DOHH2 (cell line): ENCODE results near the gene RBM20.
"Not testable (repeated sequence)": the region's sequence is repeated elsewhere in the genome, so short reads cannot be mapped to it uniquely, and the experiment has no call there.

ENCODE experiments used
- H3F3A ChIP-seq: fragments of 200-600 bp; sonication (generic), shearing (Covaris generic); 2 replicates; pipeline ENCODE4 v1.6.0; 2016; ENCODE audit warnings: antibody characterized with exemption, mild to moderate bottlenecking; ENCODE audit not compliant: control insufficient read depth, insufficient read depth
- H3K27ac ChIP-seq: fragments of 200-600 bp; sonication (generic); 2 replicates; pipeline ENCODE4 v1.5.1; 2014; ENCODE audit warnings: low read depth, mild to moderate bottlenecking, low read length, moderate library complexity
- H3K27me3 ChIP-seq: fragments of 200-600 bp; sonication (generic); 2 replicates; pipeline ENCODE4 v1.6.1; 2014; ENCODE audit warnings: mild to moderate bottlenecking, low read length, mixed read lengths; ENCODE audit not compliant: control insufficient read depth
- H3K36me3 ChIP-seq: fragments of 200-600 bp; sonication (generic); 2 replicates; pipeline ENCODE4 v1.6.1; 2014; ENCODE audit warnings: mild to moderate bottlenecking, low read length, moderate library complexity, mixed read lengths; ENCODE audit not compliant: control insufficient read depth
- H3K4me1 ChIP-seq: fragments of 200-600 bp; sonication (generic); 2 replicates; pipeline ENCODE4 v1.6.1; 2014; ENCODE audit warnings: mild to moderate bottlenecking, low read length, mixed read lengths; ENCODE audit not compliant: control insufficient read depth
- H3K4me2 ChIP-seq: fragments of 200-600 bp; sonication (generic); 2 replicates; pipeline ENCODE4 v1.6.0; 2014; ENCODE audit warnings: mild to moderate bottlenecking, low read length, moderate library complexity
- H3K4me3 ChIP-seq: fragments of 200-600 bp; sonication (generic); 2 replicates; pipeline ENCODE4 v1.5.1; 2014; ENCODE audit warnings: mild to moderate bottlenecking, low read length, mixed read lengths
- H3K79me2 ChIP-seq: fragments of 200-600 bp; sonication (generic); 2 replicates; pipeline ENCODE4 v1.6.1; 2014; ENCODE audit warnings: mild to moderate bottlenecking, low read length, mixed read lengths; ENCODE audit not compliant: control insufficient read depth
- H3K9me2 ChIP-seq: fragments of 200-600 bp; sonication (generic); replicated peaks from 2 replicates; pipeline ENCODE4 v1.6.1; 2014; ENCODE audit warnings: mild to moderate bottlenecking, low read length, mixed read lengths; ENCODE audit not compliant: control insufficient read depth
- H3K9me3 ChIP-seq: fragments of 200-600 bp; sonication (generic); 2 replicates; pipeline ENCODE4 v1.6.1; 2014; ENCODE audit warnings: antibody characterized with exemption, low read length, mixed read lengths; ENCODE audit not compliant: control insufficient read depth, insufficient read depth
- H4K20me1 ChIP-seq: fragments of 200-600 bp; sonication (generic); 2 replicates; pipeline ENCODE4 v1.6.0; 2014; ENCODE audit warnings: low read depth, mild to moderate bottlenecking, antibody characterized with exemption, low read length, moderate library complexity; ENCODE audit not compliant: control insufficient read depth, insufficient read depth
- CTCF ChIP-seq: fragments of 200-600 bp; sonication (generic); IDR thresholded peaks from one replicate; pipeline ENCODE4 v1.5.1; 2014; ENCODE audit warnings: antibody characterized with exemption, mild to moderate bottlenecking, low read depth, low read length; ENCODE audit not compliant: poor library complexity, severe bottlenecking
- EZH2phosphoT487 ChIP-seq: fragments of 200-600 bp; sonication (generic); IDR thresholded peaks from 2 replicates; pipeline ENCODE4 v1.6.1; 2017; ENCODE audit warnings: borderline replicate concordance, mild to moderate bottlenecking, antibody characterized with exemption, low read length, moderate library complexity, mixed read lengths

RBM20 gene

GRCh38 chr10:110865809-110866482 is 221.8 kb downstream of the RBM20 start:
- Histone ChIP-seq H3K36me3 (no peaks in the 10 kb centered on the region; the same call in 1 of the 2 replicates), H3K27ac (peak overlapping the region; percentile 93), H3K4me2 (peak overlapping the region; percentile 74), H4K20me1 (no peaks in the 10 kb centered on the region), H3K9me3 (no peaks in the 10 kb centered on the region), H3K79me2 (peaks cover 4% of the 10 kb centered on the region), H3K4me1 (peaks cover 99% of the 10 kb centered on the region), H3K4me3 (peak overlapping the region; percentile 52), H3K9me2 (no peaks in the 10 kb centered on the region), H3F3A (peaks cover 30% of the 10 kb centered on the region), H3K27me3 (no peaks in the 10 kb centered on the region)
- TF ChIP-seq CTCF: no peak
- TF ChIP-seq EZH2phosphoT487: no peak

DNA sequence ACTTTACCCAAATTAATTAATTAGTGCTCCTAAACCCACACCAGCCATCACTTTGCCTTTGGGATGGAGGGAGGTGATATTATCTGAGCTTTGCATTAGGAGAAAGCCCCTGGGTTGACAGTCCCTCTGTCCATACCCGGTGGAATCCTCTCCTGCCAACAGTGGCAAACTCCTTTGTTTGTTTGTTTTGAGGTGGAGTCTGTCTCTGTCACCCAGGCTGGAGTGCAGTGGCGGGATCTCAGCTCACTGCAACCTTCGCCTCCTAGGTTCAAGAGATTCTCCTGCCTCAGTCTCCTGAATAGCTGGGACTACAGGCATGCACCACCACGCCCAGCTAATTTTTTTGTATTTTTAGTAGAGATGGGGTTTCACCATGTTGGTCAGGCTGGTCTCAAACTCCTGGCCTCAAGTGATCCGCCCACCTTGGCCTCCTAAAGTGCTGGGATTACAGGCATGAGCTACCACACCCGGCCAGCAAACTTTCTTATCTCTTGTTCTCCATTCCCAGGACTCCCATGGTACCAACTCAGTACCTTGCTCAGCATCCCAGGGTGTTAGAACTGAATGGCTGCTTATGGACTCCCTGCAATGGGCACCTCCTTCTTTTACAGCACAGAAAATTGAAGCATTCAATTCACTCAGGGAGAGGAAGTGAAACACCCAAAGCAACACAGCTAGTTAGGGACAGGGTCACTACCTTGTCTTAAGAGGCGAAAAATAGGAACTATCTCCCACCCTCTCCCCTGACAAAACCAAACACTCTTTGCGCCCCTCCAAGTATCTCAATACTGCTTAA is 223.1 kb downstream of the RBM20 start:
- H3K36me3 ChIP-seq, H4K20me1 ChIP-seq, H3K9me2 ChIP-seq, H3K27me3 ChIP-seq, H3K9me3 ChIP-seq: not testable (repeated sequence)
- Histone ChIP-seq H3K79me2 (peaks cover 14% of the 10 kb centered on the region), H3K4me3 (peak overlapping the region; percentile 53), H3K4me1 (peaks cover 93% of the 10 kb centered on the region), H3K4me2 (peak overlapping the region; percentile 74), H3F3A (peaks cover 27% of the 10 kb centered on the region), H3K27ac (peak overlapping the region; percentile 93)

DNA sequence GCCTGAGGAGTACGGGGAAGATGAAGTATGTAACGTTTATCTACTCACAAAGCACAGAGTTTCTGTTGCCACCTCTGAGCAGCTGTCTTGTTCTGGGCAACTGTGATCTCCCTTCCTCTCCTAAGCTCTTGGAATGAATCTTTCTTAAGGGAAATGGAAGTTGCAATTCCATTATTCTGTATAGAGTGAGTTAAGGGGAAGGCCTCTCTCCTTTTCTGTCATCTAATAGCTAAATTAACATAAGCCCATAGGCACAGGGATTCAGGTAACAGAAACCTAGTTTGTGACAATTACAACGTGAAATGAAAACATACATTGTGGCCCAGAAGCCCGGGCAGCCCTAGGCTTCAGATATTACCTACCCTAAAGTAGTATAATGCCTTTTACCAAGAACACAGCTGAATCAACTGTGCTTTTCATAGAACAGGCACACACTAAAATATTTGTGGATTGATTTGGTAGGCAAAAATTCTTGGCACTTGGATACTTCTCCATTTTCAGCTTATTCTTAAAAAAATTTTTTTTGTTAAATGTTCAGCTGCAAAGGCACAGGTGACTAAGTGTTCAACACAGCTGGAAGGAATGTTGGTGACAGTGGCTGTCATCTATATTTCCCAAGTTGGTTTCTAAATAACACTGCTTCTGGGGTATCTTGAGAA is 223.8 kb downstream of the RBM20 start:
- no peaks in the 10 kb centered on the region for H3K9me2 ChIP-seq
- no peak for TF ChIP-seq EZH2phosphoT487
- TF ChIP-seq CTCF: no peak
- peaks cover 27% of the 10 kb centered on the region for H3F3A ChIP-seq
- peak overlapping the region; percentile 93 for H3K27ac ChIP-seq
- no peaks in the 10 kb centered on the region for H4K20me1 ChIP-seq
- H3K9me3 ChIP-seq: no peaks in the 10 kb centered on the region
- H3K27me3 ChIP-seq: no peaks in the 10 kb centered on the region
- H3K79me2 ChIP-seq: peaks cover 21% of the 10 kb centered on the region
- peak overlapping the region; percentile 74 for H3K4me2 ChIP-seq
- H3K36me3 ChIP-seq: peaks cover 2% of the 10 kb centered on the region; the same call in 1 of the 2 replicates
- H3K4me3 ChIP-seq: peak overlapping the region; percentile 53
- peaks cover 86% of the 10 kb centered on the region for H3K4me1 ChIP-seq

DNA sequence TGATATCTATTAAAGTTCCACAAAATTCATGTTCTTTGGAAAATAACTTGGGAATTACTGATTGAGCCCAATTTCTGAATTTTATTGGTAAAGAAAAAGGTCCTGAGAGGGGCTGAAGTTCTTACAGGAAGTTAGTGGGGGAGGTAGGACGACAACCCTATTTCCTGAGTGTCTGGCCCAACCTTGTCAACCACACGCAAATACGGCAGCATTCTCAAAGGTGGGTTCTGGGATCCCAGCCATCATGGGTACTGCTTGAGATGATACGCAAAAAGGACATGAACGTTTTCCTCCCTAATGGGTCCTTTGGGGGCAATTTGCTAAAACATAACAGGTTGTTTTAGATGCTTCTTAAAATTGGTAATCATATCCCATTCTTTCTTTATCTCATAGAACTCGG is 224.8 kb downstream of the RBM20 start:
- Histone ChIP-seq H3K79me2 (peaks cover 31% of the 10 kb centered on the region), H4K20me1 (no peaks in the 10 kb centered on the region), H3K9me2 (no peaks in the 10 kb centered on the region), H3K27ac (peak overlapping the region; percentile 93), H3K4me3 (peak overlapping the region; percentile 53), H3K4me2 (peak overlapping the region; percentile 74), H3F3A (peaks cover 27% of the 10 kb centered on the region), H3K4me1 (peaks cover 77% of the 10 kb centered on the region), H3K27me3 (no peaks in the 10 kb centered on the region), H3K36me3 (peaks cover 9% of the 10 kb centered on the region; the same call in 1 of the 2 replicates), H3K9me3 (no peaks in the 10 kb centered on the region)
- TF ChIP-seq EZH2phosphoT487: no peak
- TF ChIP-seq CTCF: no peak
